ENCODE results near the gene TGM1.
"Not testable (repeated sequence)": the region's sequence is repeated elsewhere in the genome, so short reads cannot be mapped to it uniquely, and the experiment has no call there.

The TGM1 gene

GRCh38 chr14:24252289-24253124 is 10.5 kb downstream of the TGM1 start:
- no peak for DNase-seq

GRCh38 chr14:24251880-24252288 is 11.1 kb downstream of the TGM1 start:
- no peak for DNase-seq

- no peak for DNase-seq
Measured at GRCh38 chr14:24250354-24250753, 12.6 kb downstream of the TGM1 start.

GRCh38 chr14:24249230-24250021 is 13.6 kb downstream of the TGM1 start:
- no peak for DNase-seq

GRCh38 chr14:24247422-24247821 is 15.6 kb downstream of the TGM1 start:
- no peak for DNase-seq

GRCh38 chr14:24246765-24247212 is 16.2 kb downstream of the TGM1 start:
- no peak for DNase-seq

- not testable (repeated sequence) for DNase-seq
Measured at GRCh38 chr14:24245350-24245749, 17.6 kb downstream of the TGM1 start.

- DNase-seq = no peak
Measured at GRCh38 chr14:24243336-24243836, 19.6 kb downstream of the TGM1 start.

- peak; percentile 92 for DNase-seq
Measured at GRCh38 chr14:24241829-24242443, 21.0 kb downstream of the TGM1 start.

GRCh38 chr14:24240110-24240918 is 22.7 kb downstream of the TGM1 start:
- DNase-seq = no peak

- DNase-seq = no peak
Measured at GRCh38 chr14:24238527-24239037, 24.4 kb downstream of the TGM1 start.

- peak; percentile 40 for DNase-seq
Measured at GRCh38 chr14:24238123-24238522, 24.9 kb downstream of the TGM1 start.

GRCh38 chr14:24237463-24237955 is 25.5 kb downstream of the TGM1 start:
- DNase-seq = no peak

- no peak for DNase-seq
Measured at GRCh38 chr14:24236689-24237462, 26.1 kb downstream of the TGM1 start.

GRCh38 chr14:24235804-24236688 is 26.9 kb downstream of the TGM1 start:
- DNase-seq = no peak

- DNase-seq = no peak
Measured at GRCh38 chr14:24234095-24235005, 28.6 kb downstream of the TGM1 start.

GRCh38 chr14:24233538-24233866 is 29.5 kb downstream of the TGM1 start:
- DNase-seq = no peak

GRCh38 chr14:24232645-24233537 is 30.1 kb downstream of the TGM1 start, which contains the start of gene GMPR2:
TSS of gene GMPR2 (plus strand) at chr14:24232929. CDS start at chr14:24233254, 325 bp downstream.
- DNase-seq = no peak
